ENCODE results near the gene CCNJL. TPM values are rescaled to one million over a fixed set of nuclear protein-coding genes. Genes with fewer than 3 reads are reported as not detected.

CCNJL gene
- total and polyA plus RNA-seq, 2 experiments from 2014 or later, result 28.4 to 29.2 TPM

DNA sequence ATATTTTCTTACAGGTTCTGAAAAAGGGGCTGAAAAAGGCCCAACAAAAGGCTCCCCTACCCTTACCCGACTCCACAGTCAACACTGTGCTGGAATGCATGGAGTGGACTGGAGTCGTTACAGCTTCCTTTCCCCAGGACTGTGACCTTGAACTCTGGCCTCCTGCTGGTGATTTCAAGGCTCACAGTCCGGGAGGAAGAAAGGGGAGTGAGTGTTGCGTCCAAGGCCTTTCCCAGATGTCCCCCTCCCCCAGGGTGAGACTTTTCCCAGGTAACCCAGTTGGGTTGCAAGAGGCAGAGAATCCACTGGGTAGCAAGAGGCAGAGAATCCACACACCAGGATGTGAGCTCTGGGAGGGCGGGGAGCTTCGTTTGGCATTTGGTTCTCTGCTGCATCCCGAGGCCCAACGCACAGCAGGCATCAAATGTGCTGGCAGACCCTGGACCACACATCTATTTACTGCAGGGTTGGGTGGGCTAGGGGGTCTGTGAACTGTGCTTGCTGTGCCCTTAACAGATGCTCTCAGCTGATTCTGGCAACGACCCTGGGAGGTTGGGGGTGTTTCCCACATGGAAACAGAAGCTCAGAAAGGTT lies 45.5 kb downstream of the CCNJL start:
- TF ChIP-seq, protein P1, sequence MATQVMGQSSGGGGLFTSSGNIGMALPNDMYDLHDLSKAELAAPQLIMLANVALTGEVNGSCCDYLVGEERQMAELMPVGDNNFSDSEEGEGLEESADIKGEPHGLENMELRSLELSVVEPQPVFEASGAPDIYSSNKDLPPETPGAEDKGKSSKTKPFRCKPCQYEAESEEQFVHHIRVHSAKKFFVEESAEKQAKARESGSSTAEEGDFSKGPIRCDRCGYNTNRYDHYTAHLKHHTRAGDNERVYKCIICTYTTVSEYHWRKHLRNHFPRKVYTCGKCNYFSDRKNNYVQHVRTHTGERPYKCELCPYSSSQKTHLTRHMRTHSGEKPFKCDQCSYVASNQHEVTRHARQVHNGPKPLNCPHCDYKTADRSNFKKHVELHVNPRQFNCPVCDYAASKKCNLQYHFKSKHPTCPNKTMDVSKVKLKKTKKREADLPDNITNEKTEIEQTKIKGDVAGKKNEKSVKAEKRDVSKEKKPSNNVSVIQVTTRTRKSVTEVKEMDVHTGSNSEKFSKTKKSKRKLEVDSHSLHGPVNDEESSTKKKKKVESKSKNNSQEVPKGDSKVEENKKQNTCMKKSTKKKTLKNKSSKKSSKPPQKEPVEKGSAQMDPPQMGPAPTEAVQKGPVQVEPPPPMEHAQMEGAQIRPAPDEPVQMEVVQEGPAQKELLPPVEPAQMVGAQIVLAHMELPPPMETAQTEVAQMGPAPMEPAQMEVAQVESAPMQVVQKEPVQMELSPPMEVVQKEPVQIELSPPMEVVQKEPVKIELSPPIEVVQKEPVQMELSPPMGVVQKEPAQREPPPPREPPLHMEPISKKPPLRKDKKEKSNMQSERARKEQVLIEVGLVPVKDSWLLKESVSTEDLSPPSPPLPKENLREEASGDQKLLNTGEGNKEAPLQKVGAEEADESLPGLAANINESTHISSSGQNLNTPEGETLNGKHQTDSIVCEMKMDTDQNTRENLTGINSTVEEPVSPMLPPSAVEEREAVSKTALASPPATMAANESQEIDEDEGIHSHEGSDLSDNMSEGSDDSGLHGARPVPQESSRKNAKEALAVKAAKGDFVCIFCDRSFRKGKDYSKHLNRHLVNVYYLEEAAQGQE (IDR thresholded peaks at IDR 0.05; ENCODE audit: unreplicated experiment), result no peak
- no peak for TF ChIP-seq STAT1 (IDR thresholded peaks at IDR 0.05; ENCODE audit: unreplicated experiment)
- TF ChIP-seq CTCF (conservative IDR thresholded peaks at IDR 0.05; ENCODE audit: low read depth in 2 of 2), result peak; percentile 49 to 54
- peak overlapping the region; percentile 82; the same call in 1 of the 2 replicates for H3K27ac Mint-ChIP-seq

DNA sequence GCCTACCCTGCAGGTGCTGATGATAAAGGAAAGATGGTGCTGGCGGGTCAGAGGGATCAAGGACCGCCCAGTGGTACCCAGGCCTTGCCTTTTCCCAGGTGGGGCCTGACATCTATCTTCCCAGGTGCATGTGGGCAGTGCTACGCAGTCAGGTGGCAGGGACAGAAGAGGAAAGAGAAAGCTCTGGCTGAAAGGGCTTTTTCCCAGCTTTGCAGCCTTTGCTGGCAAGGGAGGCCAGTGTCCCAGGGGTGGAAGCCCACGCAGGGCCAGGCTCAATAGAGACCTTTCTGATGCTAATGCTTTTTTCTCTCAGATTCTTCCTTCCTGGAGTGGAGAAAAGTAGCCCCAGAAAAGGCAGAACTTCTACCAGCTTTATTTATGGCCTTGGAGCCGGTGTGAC lies 46.3 kb downstream of the CCNJL start:
- peak overlapping the region; percentile 16; the same call in 1 of the 2 replicates for H3K4me3 ChIP-seq
- peaks cover 72% of the 10 kb centered on the region for H3K4me1 Mint-ChIP-seq
- ATAC-seq, result peak; percentile 74
- H4K20me1 ChIP-seq (replicated peaks; ENCODE audit: insufficient read depth), result 0 out of 2 replicates have a peak, but pooled peaks cover 5% of the 10 kb centered on the region
- H3K27ac Mint-ChIP-seq, result peak overlapping the region; percentile 82
- no peak for TF ChIP-seq ZNF331 (CRISPR knock-in tag; IDR thresholded peaks at IDR 0.05; ENCODE audit: low read depth)
- no peak for TF ChIP-seq CTCF (conservative IDR thresholded peaks at IDR 0.05; ENCODE audit: low read depth in 2 of 2)
- TF ChIP-seq NANOG (IDR thresholded peaks at IDR 0.05; ENCODE audit: borderline replicate concordance), result no peak
- TF ChIP-seq, protein P1 (IDR thresholded peaks at IDR 0.05; ENCODE audit: unreplicated experiment), result no peak
- no peak for TF ChIP-seq CREB1 (CRISPR knock-in tag; IDR thresholded peaks at IDR 0.05; ENCODE audit: low read depth)
- no peak for TF ChIP-seq STAT1 (IDR thresholded peaks at IDR 0.05; ENCODE audit: unreplicated experiment)
- TF ChIP-seq POLR2AphosphoS5 (IDR thresholded peaks at IDR 0.05; ENCODE audit: low read depth), result no peak
- TF ChIP-seq ETS1 (IDR thresholded peaks at IDR 0.05), result no peak
- H3K9me3 Mint-ChIP-seq, result no peaks in the 10 kb centered on the region
- H3K27ac ChIP-seq (ENCODE audit: low read depth), result peak overlapping the region; percentile 88
- peak overlapping the region; percentile 33 for H3K4me2 ChIP-seq
- peak overlapping the region; percentile 51 for H3K4me3 Mint-ChIP-seq
- H3K79me2 ChIP-seq (replicated peaks; ENCODE audit: insufficient read depth), result peaks cover 24% of the 10 kb centered on the region
- peaks cover 23% of the 10 kb centered on the region for H3K36me3 Mint-ChIP-seq (ENCODE audit: low read depth)
- H3K36me3 ChIP-seq (ENCODE audit: insufficient read depth), result peaks cover 4% of the 10 kb centered on the region; the same call in 1 of the 2 replicates
- H3K27me3 ChIP-seq (ENCODE audit: insufficient read depth), result no peaks in the 10 kb centered on the region
- H3F3A ChIP-seq (replicated peaks; ENCODE audit: low read depth), result peaks cover 25% of the 10 kb centered on the region
- no peak for DNase-seq (ENCODE audit: low spot score)
- H3K27me3 Mint-ChIP-seq (ENCODE audit: insufficient read depth, low read depth, poor library complexity), result no peaks in the 10 kb centered on the region
- H3K9me2 ChIP-seq (ENCODE audit: insufficient read depth), result no peaks in the 10 kb centered on the region
- no peak overlapping the region for H2AFZ ChIP-seq
- H3K4me1 ChIP-seq (ENCODE audit: insufficient read depth), result peaks cover 42% of the 10 kb centered on the region

More for the DNA sequence above, 45.5 kb downstream of the CCNJL start:
- ATAC-seq (peak; percentile 76), DNase-seq (ENCODE audit: low spot score) (peak; percentile 90)
- Mint-ChIP-seq H3K4me1 (peaks cover 70% of the 10 kb centered on the region), H3K4me3 (peak overlapping the region; percentile 51), H3K27me3 (ENCODE audit: insufficient read depth, low read depth, poor library complexity) (no peaks in the 10 kb centered on the region), H3K9me3 (no peaks in the 10 kb centered on the region), H3K36me3 (ENCODE audit: low read depth) (peaks cover 23% of the 10 kb centered on the region)
- Histone ChIP-seq H4K20me1 (replicated peaks; ENCODE audit: insufficient read depth) (0 out of 2 replicates have a peak, but pooled peaks cover 3% of the 10 kb centered on the region), H3K4me2 (peak overlapping the region; percentile 34), H3K27me3 (ENCODE audit: insufficient read depth) (no peaks in the 10 kb centered on the region), H3K4me3 (no peak overlapping the region; the same call in 1 of the 2 replicates), H3F3A (replicated peaks; ENCODE audit: low read depth) (peaks cover 28% of the 10 kb centered on the region), H2AFZ (no peak overlapping the region), H3K4me1 (ENCODE audit: insufficient read depth) (peaks cover 50% of the 10 kb centered on the region), H3K27ac (ENCODE audit: low read depth) (peak overlapping the region; percentile 88), H3K9me2 (ENCODE audit: insufficient read depth) (no peaks in the 10 kb centered on the region), H3K79me2 (replicated peaks; ENCODE audit: insufficient read depth) (peaks cover 24% of the 10 kb centered on the region), H3K36me3 (ENCODE audit: insufficient read depth) (peaks cover 4% of the 10 kb centered on the region; the same call in 1 of the 2 replicates)
